OCI-LY1 (cell line): ENCODE results near the gene YAP1.

Experiments used
- EZH2 ChIP-seq: fragments of 200-600 bp; sonication (generic), shearing (Covaris generic); IDR thresholded peaks from 2 replicates; pipeline ENCODE4 v1.8.0; 2017; ENCODE audit warnings: borderline replicate concordance, mixed run types, mild to moderate bottlenecking, antibody characterized with exemption, low read length, moderate library complexity, mixed read lengths
- TF ChIP-seq, protein P1 (sequence below): fragments of 200-600 bp; sonication (generic), shearing (Covaris generic); IDR thresholded peaks from 2 replicates; pipeline ENCODE4 v1.5.1; 2017; ENCODE audit warnings: mild to moderate bottlenecking, antibody characterized with exemption, low read length, moderate library complexity, mixed read lengths

DNA sequence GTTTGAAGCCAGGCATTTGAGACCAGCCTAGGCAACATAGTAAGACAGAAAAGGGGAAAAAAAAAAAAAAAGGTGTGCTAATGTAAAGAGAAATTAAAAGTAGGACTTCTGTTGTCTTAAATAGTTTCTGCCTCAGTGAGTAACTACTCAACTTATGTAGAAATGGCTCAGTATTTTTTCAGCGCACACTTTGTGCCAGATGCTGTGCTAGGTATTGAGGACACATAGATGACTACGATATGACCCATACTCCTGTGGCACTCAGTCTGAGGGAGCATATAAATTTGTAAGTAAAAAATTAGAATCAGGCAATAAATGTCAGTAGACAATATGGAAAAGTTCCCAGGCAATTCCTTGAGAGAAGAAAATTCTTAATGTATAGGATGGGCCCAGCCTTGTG, 93.9 kb downstream of the YAP1 start:
- TF ChIP-seq, protein P1, sequence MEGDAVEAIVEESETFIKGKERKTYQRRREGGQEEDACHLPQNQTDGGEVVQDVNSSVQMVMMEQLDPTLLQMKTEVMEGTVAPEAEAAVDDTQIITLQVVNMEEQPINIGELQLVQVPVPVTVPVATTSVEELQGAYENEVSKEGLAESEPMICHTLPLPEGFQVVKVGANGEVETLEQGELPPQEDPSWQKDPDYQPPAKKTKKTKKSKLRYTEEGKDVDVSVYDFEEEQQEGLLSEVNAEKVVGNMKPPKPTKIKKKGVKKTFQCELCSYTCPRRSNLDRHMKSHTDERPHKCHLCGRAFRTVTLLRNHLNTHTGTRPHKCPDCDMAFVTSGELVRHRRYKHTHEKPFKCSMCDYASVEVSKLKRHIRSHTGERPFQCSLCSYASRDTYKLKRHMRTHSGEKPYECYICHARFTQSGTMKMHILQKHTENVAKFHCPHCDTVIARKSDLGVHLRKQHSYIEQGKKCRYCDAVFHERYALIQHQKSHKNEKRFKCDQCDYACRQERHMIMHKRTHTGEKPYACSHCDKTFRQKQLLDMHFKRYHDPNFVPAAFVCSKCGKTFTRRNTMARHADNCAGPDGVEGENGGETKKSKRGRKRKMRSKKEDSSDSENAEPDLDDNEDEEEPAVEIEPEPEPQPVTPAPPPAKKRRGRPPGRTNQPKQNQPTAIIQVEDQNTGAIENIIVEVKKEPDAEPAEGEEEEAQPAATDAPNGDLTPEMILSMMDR: no peak
- TF ChIP-seq EZH2: no peak
